IPS-11a (cell line): Measurements from ENCODE around the gene FZR1.
"Not testable (repeated sequence)": the region's sequence is repeated elsewhere in the genome, so short reads cannot be mapped to it uniquely, and the experiment has no call there.

Experiments used
- H3K4me3 ChIP-seq: one replicate; pipeline ENCODE4 v1.5.1; 2013; ENCODE audit warnings: low read depth, low read length, control low read depth

The FZR1 gene

GRCh38 chr19:3565139-3565538 is 59.0 kb downstream of the FZR1 start:
- H3K4me3 ChIP-seq, result no peak overlapping the region

- not testable (repeated sequence) for H3K4me3 ChIP-seq
These were observed 63.9 kb downstream of the FZR1 start for GRCh38 chr19:3570042-3570441.

- H3K4me3 ChIP-seq, result no peak overlapping the region
These were observed 64.5 kb downstream of the FZR1 start for GRCh38 chr19:3570606-3571011.

- H3K4me3 ChIP-seq, result no peak overlapping the region
These were observed 66.2 kb downstream of the FZR1 start for GRCh38 chr19:3572132-3572854.

- H3K4me3 ChIP-seq, result peak within 1 kb of the TSS; percentile 81
These were observed 66.7 kb downstream of the FZR1 start, which contains the start of gene HMG20B for GRCh38 chr19:3572855-3573161. HMG20B (plus strand) TSS chr19:3572944; CDS start chr19:3573310, 366 bp downstream.

- H3K4me3 ChIP-seq, result peak overlapping the region; percentile 81
These were observed 67.2 kb downstream of the FZR1 start for GRCh38 chr19:3573162-3573857.

- H3K4me3 ChIP-seq, result peak overlapping the region; percentile 81
These were observed 67.9 kb downstream of the FZR1 start for GRCh38 chr19:3573858-3574637.

- no peak overlapping the region for H3K4me3 ChIP-seq
These were observed 69.2 kb downstream of the FZR1 start for GRCh38 chr19:3575260-3575741.

GRCh38 chr19:3575949-3576673 is 70.0 kb downstream of the FZR1 start:
- peak overlapping the region; percentile 51 for H3K4me3 ChIP-seq

- H3K4me3 ChIP-seq, result peak overlapping the region; percentile 51
These were observed 70.8 kb downstream of the FZR1 start for GRCh38 chr19:3576696-3577443.

GRCh38 chr19:3577723-3578344 is 71.7 kb downstream of the FZR1 start:
- peak overlapping the region; percentile 30 for H3K4me3 ChIP-seq

GRCh38 chr19:3578390-3578789 is 72.3 kb downstream of the FZR1 start:
- no peak overlapping the region for H3K4me3 ChIP-seq

GRCh38 chr19:3580156-3580934 is 74.2 kb downstream of the FZR1 start:
- H3K4me3 ChIP-seq, result no peak overlapping the region

GRCh38 chr19:3581792-3582191 is 75.7 kb downstream of the FZR1 start:
- not testable (repeated sequence) for H3K4me3 ChIP-seq

GRCh38 chr19:3584036-3584802 is 78.1 kb downstream of the FZR1 start:
- H3K4me3 ChIP-seq, result not testable (repeated sequence)

GRCh38 chr19:3585301-3586126 is 79.4 kb downstream of the FZR1 start, which contains the start of gene GIPC3:
GIPC3 (plus strand) TSS chr19:3585478; CDS start chr19:3585598, 120 bp downstream.
- peak within 1 kb of the TSS; percentile 20 for H3K4me3 ChIP-seq

- H3K4me3 ChIP-seq, result no peak overlapping the region
These were observed 80.1 kb downstream of the FZR1 start for GRCh38 chr19:3586127-3586626.
